ENCODE measurements around the gene FGF1.

FGF1 gene

GRCh38 chr5:142640316-142641005 lies 45.4 kb downstream of the FGF1 start:
- DNase-seq, result no peak

- DNase-seq, result no peak
Observed at GRCh38 chr5:142639455-142639854, 46.4 kb downstream of the FGF1 start.

- no peak for DNase-seq
Observed at GRCh38 chr5:142637871-142638270, 48.0 kb downstream of the FGF1 start.

- no peak for DNase-seq
Observed at GRCh38 chr5:142636698-142637324, 49.1 kb downstream of the FGF1 start.

- no peak for DNase-seq
Observed at GRCh38 chr5:142636093-142636492, 49.8 kb downstream of the FGF1 start.

- DNase-seq, result no peak
Observed at GRCh38 chr5:142634216-142635011, 51.5 kb downstream of the FGF1 start.

GRCh38 chr5:142630927-142631539 lies 54.9 kb downstream of the FGF1 start:
- DNase-seq, result no peak

GRCh38 chr5:142627383-142628217 lies 58.3 kb downstream of the FGF1 start:
- DNase-seq, result no peak

GRCh38 chr5:142626786-142627185 lies 59.1 kb downstream of the FGF1 start:
- DNase-seq, result no peak

GRCh38 chr5:142626099-142626498 lies 59.8 kb downstream of the FGF1 start:
- DNase-seq, result no peak

- DNase-seq, result no peak
Observed at GRCh38 chr5:142621227-142621626, 64.7 kb downstream of the FGF1 start.

GRCh38 chr5:142619815-142620214 lies 66.1 kb downstream of the FGF1 start:
- no peak for DNase-seq

- DNase-seq, result no peak
Observed at GRCh38 chr5:142618130-142618523, 67.8 kb downstream of the FGF1 start.

GRCh38 chr5:142617416-142618129 lies 68.3 kb downstream of the FGF1 start:
- DNase-seq, result no peak

GRCh38 chr5:142615948-142616347 lies 69.9 kb downstream of the FGF1 start:
- no peak for DNase-seq

GRCh38 chr5:142614054-142614453 lies 71.8 kb downstream of the FGF1 start:
- no peak for DNase-seq

GRCh38 chr5:142613271-142613671 lies 72.6 kb downstream of the FGF1 start:
- no peak for DNase-seq

GRCh38 chr5:142612494-142613270 lies 73.2 kb downstream of the FGF1 start:
- DNase-seq, result no peak

- peak; percentile 46 for DNase-seq
Observed at GRCh38 chr5:142611154-142611553, 74.7 kb downstream of the FGF1 start.

GRCh38 chr5:142610176-142611001 lies 75.5 kb downstream of the FGF1 start:
- no peak for DNase-seq
